WTC11 (cell line): ENCODE results near the gene MLYCD. TPM values are rescaled to one million over a fixed set of nuclear protein-coding genes. Genes with fewer than 3 reads are reported as not detected.

ENCODE experiments used
- ATAC-seq: fragments of 200-7000 bp; cut with Tn5 transposase; 2 replicates; pipeline ENCODE4 v1.10.0; 2021; ENCODE audit warnings: mild to moderate bottlenecking, moderate library complexity
- CTCF ChIA-PET: fragments of 300-600 bp; sonication (Branson Sonifier 250); formaldehyde crosslinking; loops from one replicate; lab custom pipeline; 2021; ENCODE audit warnings: antibody characterized with exemption; lab: Charles Lee
- POLR2A ChIA-PET: fragments of 350-600 bp; sonication (Branson Sonifier 250); formaldehyde crosslinking; loops from one replicate; lab custom pipeline; 2021; ENCODE audit warnings: antibody characterized with exemption; lab: Charles Lee
- DNase-seq: peaks from one replicate; pipeline ENCODE4 v3.0.0; 2021; ENCODE audit warnings: low spot score
- H3K27ac Mint-ChIP-seq: 2 replicates; pipeline ENCODE4 v1.8.0; 2021; ENCODE audit warnings: mixed read lengths
- H3K27me3 Mint-ChIP-seq: 2 replicates; pipeline ENCODE4 v1.8.0; 2021; ENCODE audit warnings: low read depth, mild to moderate bottlenecking, moderate library complexity, mixed read lengths
- H3K36me3 Mint-ChIP-seq: 2 replicates; pipeline ENCODE4 v1.8.0; 2021; ENCODE audit warnings: mixed read lengths
- H3K4me1 Mint-ChIP-seq: 2 replicates; pipeline ENCODE4 v1.8.0; 2022; ENCODE audit warnings: mixed read lengths
- H3K4me3 Mint-ChIP-seq: 2 replicates; pipeline ENCODE4 v1.8.0; 2021; ENCODE audit warnings: mild to moderate bottlenecking, moderate library complexity, mixed read lengths
- H3K9me3 Mint-ChIP-seq: 2 replicates; pipeline ENCODE4 v1.8.0; 2021; ENCODE audit warnings: mixed read lengths
- AR ChIP-seq: fragments of 250-450 bp; sonication (Bioruptor Pico); IDR thresholded peaks from 2 replicates; pipeline ENCODE4 v1.9.0; 2021; ENCODE audit warnings: mild to moderate bottlenecking
- ATF1 ChIP-seq: sonication (generic); formaldehyde crosslinking; IDR thresholded peaks from 2 replicates; pipeline ENCODE4 v1.8.1; 2023; ENCODE audit warnings: mild to moderate bottlenecking, moderate library complexity, missing genetic modification reagents
- ATF3 ChIP-seq: sonication (generic); formaldehyde crosslinking; conservative IDR thresholded peaks from 2 replicates; pipeline ENCODE4 v1.8.1; 2022; ENCODE audit warnings: mild to moderate bottlenecking, missing genetic modification reagents
- CTCF ChIP-seq: fragments of 200-600 bp; IDR thresholded peaks from 2 replicates; pipeline ENCODE4 v1.8.0; 2022; ENCODE audit warnings: antibody characterized with exemption
- ELF4 ChIP-seq: sonication (generic); formaldehyde crosslinking; IDR thresholded peaks from 2 replicates; pipeline ENCODE4 v1.8.1; 2022; ENCODE audit warnings: low read depth, mild to moderate bottlenecking, moderate library complexity, missing genetic modification reagents
- FOXK1 ChIP-seq: sonication (generic); formaldehyde crosslinking; IDR thresholded peaks from 2 replicates; pipeline ENCODE4 v1.8.0; 2022; ENCODE audit warnings: mild to moderate bottlenecking, moderate library complexity, missing genetic modification reagents
- FOXP1 ChIP-seq: sonication (generic); formaldehyde crosslinking; IDR thresholded peaks from 2 replicates; pipeline ENCODE4 v1.8.0; 2022; ENCODE audit warnings: missing genetic modification reagents, mild to moderate bottlenecking, moderate library complexity, borderline replicate concordance
- IRF1 ChIP-seq: sonication (generic); formaldehyde crosslinking; IDR thresholded peaks from 2 replicates; pipeline ENCODE4 v1.8.0; 2023; ENCODE audit warnings: missing genetic modification reagents
- JUN ChIP-seq: sonication (generic); formaldehyde crosslinking; IDR thresholded peaks from 2 replicates; pipeline ENCODE4 v1.8.0; 2023; ENCODE audit warnings: mild to moderate bottlenecking, missing genetic modification reagents
- KAT7 ChIP-seq: sonication (generic); formaldehyde crosslinking; IDR thresholded peaks from 2 replicates; pipeline ENCODE4 v1.8.1; 2023; ENCODE audit warnings: missing genetic modification reagents, mild to moderate bottlenecking, borderline replicate concordance
- NFATC4 ChIP-seq: fragments of 250-450 bp; sonication (Bioruptor Pico); IDR thresholded peaks from 2 replicates; pipeline ENCODE4 v1.9.0; 2021; ENCODE audit warnings: mild to moderate bottlenecking
- TEAD4 ChIP-seq: sonication (generic); formaldehyde crosslinking; IDR thresholded peaks from 2 replicates; pipeline ENCODE4 v1.8.0; 2022; ENCODE audit warnings: mild to moderate bottlenecking, missing genetic modification reagents
- ZBTB43 ChIP-seq: sonication (generic); formaldehyde crosslinking; IDR thresholded peaks from 2 replicates; pipeline ENCODE4 v1.8.1; 2023; ENCODE audit warnings: mild to moderate bottlenecking, missing genetic modification reagents
- ZMAT4 ChIP-seq: fragments of 250-450 bp; sonication (Bioruptor Pico); IDR thresholded peaks from 2 replicates; pipeline ENCODE4 v1.9.0; 2021; ENCODE audit warnings: mild to moderate bottlenecking
- ZNF138 ChIP-seq: sonication (generic); formaldehyde crosslinking; conservative IDR thresholded peaks from 2 replicates; pipeline ENCODE4 v1.8.1; 2022; ENCODE audit warnings: mild to moderate bottlenecking, moderate library complexity, missing genetic modification reagents
- ZNF512 ChIP-seq: sonication (generic); formaldehyde crosslinking; IDR thresholded peaks from 2 replicates; pipeline ENCODE4 v1.8.1; 2022; ENCODE audit warnings: missing genetic modification reagents, borderline replicate concordance
- ZNF532 ChIP-seq: fragments of 250-450 bp; sonication (Bioruptor Pico); IDR thresholded peaks from 2 replicates; pipeline ENCODE4 v1.9.0; 2021; ENCODE audit warnings: mild to moderate bottlenecking, borderline replicate concordance
- total RNA-seq: library from RNA; stranded (reverse); gene quantifications from 3 replicates; pipeline ENCODE4 v1.2.3, GENCODE V29; 2021

MLYCD gene
- total RNA-seq, 1 experiment from 2014 or later: 6.3 TPM

- TF ChIP-seq ATF3 (CRISPR knock-in tag) (no peak), AR (CRISPR knock-in tag) (no peak), ZNF512 (CRISPR knock-in tag) (no peak), ZNF532 (CRISPR knock-in tag) (no peak), ATF1 (no peak), CTCF (no peak), FOXP1 (CRISPR knock-in tag) (no peak)
- TF ChIP-seq, all 79 proteins: peak for 0
Measured at GRCh38 chr16:83914091-83914710, 15.3 kb downstream of the MLYCD start (continued).

- CTCF ChIA-PET: no interaction called here
- no peak for ATAC-seq
- no peak for DNase-seq
- POLR2A ChIA-PET: no interaction called here
- Mint-ChIP-seq H3K4me1 (no peaks in the 10 kb centered on the region), H3K36me3 (peaks cover 81% of the 10 kb centered on the region), H3K27ac (no peak overlapping the region), H3K9me3 (peaks cover 38% of the 10 kb centered on the region), H3K27me3 (no peaks in the 10 kb centered on the region; the same call in 1 of the 2 replicates), H3K4me3 (no peak overlapping the region)
- no peak for TF ChIP-seq FOXK1 (CRISPR knock-in tag)
- TF ChIP-seq TEAD4 (CRISPR knock-in tag): no peak
- TF ChIP-seq IRF1 (CRISPR knock-in tag): no peak
- no peak for TF ChIP-seq ZMAT4 (CRISPR knock-in tag)
- no peak for TF ChIP-seq NFATC4
- no peak for TF ChIP-seq ZNF138
- no peak for TF ChIP-seq ZBTB43 (CRISPR knock-in tag)
- TF ChIP-seq ZNF532 (CRISPR knock-in tag): no peak
- TF ChIP-seq JUN (CRISPR knock-in tag): no peak
- no peak for TF ChIP-seq KAT7
- no peak for TF ChIP-seq ELF4 (CRISPR knock-in tag)
Measured at GRCh38 chr16:83915081-83915480, 16.2 kb downstream of the MLYCD start.
